DMS 273 (cell line): ENCODE results near the gene PLEKHA4.

ENCODE experiments used
- DNase-seq: peaks from one replicate; lab custom pipeline; 2025; ENCODE audit not compliant: unreplicated experiment; lab: John Stamatoyannopoulos, UW

Gene PLEKHA4

GRCh38 chr19:48833977-48834376, 34.4 kb downstream of the PLEKHA4 start:
- DNase-seq: no peak

DNA sequence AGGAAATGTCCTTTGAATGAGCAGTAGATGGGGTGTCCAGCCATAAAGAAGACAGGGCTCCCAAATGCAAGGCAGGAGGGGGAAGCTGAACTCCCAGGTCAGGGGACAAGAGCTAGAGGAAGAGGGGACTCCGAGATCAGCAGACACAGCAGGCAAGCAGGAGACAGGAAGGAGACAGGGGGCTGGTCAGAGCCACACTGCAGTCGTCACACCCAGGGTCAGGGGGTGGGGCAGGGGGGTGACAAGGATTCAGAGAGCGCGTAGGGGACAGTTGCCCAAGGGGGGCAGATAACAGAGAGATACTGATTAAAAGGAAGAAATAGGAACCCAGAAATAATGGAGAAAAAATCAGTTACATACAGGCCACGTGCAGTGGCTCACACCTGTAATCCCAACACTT, 35.4 kb downstream of the PLEKHA4 start:
- DNase-seq: no peak

DNA sequence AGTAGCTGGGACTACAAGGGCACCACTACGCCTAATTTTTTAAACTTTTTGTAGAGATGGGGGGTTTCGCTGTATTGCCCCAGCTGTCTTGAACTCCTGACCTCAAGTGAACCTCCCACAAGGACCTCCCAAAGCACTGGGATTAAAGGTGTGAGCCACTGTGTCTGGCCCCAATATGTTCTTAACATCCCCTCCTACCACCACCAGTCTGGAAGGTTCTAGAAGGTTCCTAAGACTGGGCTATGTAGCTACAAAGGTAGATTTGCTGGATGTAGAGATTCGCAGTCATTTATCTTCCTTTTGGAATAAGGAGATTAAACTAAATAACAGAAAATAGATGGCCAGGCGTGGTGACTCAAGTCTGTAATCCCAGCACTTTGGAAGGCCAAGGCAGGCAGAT, 37.5 kb downstream of the PLEKHA4 start:
- DNase-seq: no peak

DNA sequence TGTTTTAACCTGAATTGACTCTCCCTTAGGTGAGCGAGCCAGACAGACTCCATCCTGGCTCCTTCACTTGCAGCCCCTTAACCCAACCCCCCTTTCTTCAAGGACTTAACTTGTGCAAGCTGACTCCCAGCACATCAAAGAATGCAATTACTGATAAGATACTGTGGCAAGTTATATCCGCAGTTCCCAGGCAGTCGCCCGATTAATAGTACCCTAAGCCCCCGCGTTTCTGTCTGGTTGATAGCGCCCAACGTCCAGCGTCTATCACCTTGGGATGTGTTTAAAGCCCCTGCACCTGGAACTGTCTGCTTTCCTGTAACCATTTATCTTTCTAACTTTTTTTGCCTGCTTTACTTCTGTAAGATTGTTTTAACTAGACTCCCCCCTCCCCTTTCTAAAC, 38.3 kb downstream of the PLEKHA4 start:
- no peak for DNase-seq

DNA sequence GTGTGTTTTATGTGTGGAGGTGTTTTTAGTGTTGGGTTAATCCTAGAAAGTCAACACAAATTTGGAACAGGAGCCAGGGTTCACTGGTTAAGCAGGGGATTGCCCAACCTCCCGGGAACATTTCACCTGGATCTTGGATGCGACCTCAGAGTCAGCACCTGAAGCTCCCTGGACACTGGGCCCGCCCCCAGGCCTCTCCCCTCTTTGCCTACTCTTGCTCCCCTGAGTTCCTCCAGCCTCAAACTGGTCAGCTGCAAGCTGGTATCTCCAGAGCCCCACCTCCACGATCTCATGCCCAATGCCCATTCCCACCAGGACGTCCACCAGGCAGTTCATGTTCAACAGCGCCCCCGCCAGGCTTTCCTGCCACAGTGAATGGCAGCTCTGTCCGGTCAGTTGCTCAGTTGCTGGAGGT, 41.8 kb downstream of the PLEKHA4 start:
- DNase-seq: no peak

DNA sequence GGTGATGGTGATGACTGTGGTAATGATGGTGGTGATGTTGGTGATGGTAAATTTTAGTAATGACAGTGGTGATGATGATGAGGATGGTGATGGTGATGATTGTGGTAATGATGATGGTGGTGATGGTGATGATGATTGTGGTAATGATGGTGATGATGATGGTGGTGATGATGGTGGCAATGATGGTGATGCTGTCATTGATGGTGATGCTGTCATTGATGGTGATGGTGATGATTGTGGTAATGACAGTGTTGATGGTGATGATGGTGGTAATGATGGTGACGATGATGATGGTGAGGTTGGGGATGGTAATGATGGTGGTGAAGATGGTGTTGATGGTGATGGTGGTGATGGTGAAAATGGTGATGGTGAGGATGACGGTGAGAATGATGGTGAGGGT, 45.9 kb downstream of the PLEKHA4 start:
- no peak for DNase-seq

DNA sequence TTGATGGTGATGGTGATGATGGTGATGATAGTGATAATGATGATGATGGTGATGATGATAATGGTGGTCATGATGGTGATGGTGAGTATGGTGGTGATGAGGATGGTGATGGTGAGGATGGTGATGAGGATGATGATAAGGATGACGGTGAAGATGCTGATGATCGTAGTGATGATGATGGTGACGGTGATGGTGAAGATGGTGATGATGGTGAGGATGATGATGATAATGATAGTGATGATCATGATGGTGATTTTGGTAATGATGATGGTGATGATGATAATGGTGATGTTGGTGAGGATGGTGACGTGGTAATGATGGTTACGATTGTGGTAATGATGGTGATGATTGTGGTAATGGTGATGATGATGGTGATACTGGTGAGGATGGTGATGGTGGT, 46.8 kb downstream of the PLEKHA4 start:
- DNase-seq: no peak

- DNase-seq: peak; percentile 90
Measured at GRCh38 chr19:48819366-48819816, 49.0 kb downstream of the PLEKHA4 start.

- DNase-seq: no peak
Measured at GRCh38 chr19:48818234-48818820, 50.1 kb downstream of the PLEKHA4 start.

DNA sequence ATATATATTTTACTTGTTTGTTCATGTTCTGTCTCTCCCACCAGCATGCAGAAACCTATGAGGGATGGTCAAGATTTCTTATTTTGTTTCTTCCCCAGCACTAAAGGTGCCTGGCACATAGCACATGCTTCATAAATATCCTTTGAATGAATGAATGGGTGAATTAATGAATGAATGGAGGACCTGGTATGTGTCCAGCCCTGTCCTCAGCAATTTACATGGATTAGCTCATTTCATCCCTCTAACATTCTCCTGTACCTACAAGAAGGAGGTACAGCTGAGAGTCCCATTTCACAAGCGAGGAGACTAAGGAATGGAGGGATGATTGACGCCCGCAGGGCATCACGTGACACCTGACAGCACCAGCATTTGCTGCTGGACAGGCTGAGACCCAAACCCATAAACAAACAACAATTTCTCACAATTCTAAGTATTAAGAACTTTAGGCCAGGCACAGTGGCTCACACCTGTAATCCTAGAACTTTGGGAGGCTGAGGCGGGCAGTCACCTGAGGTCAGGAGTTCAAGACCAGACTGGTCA, 50.8 kb downstream of the PLEKHA4 start:
- DNase-seq: no peak

DNA sequence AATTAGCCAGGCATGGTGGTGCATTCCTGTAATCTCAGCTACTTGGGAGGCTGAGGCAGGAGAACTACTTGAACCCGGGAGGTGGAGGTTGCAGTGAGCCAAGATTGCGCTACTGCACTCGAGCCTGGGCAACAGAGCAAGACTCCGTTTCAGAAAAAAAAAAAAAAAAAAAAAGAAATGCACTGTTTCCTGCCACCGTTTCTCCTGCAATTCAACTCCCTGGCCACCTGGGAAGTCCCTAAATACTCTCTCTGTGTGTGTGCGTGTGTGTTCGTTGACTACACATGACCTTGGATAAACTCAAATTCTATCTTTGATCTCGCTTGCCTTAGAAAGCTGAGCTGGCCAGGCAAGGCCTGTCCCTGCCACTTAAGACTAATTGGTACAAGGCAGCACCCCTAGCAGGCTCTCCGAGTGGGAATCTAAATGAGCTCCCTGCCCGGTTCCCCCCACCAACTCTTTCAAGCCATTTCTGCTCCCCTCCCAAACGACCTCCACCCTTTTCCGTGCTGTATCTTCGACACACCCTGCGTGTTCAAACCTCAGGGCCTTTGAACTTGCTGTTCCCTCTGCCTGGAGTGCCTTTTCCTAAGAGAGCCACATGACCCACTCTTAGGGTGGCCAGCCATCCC, 52.4 kb downstream of the PLEKHA4 start:
- DNase-seq: peak; percentile 60

DNA sequence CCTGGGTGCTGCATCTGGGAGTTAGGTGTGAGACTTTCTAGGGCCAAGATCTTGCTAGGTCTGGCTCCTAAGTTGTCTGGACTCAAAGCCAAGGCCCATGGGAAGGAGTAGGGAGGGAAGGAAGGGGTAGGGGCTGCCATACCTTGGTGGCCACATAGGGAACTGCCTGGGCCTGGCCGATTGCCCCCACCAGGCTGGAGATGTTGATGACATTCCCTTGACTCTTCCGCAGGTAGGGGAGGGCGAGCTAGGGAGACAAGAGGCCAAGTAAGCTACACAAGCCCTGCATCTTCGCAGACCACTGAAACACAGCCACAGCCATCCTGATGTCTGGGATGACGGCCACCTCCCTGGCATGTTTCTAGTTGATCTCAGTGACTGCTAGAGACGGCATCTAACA, 53.5 kb downstream of the PLEKHA4 start:
- no peak for DNase-seq

DNA sequence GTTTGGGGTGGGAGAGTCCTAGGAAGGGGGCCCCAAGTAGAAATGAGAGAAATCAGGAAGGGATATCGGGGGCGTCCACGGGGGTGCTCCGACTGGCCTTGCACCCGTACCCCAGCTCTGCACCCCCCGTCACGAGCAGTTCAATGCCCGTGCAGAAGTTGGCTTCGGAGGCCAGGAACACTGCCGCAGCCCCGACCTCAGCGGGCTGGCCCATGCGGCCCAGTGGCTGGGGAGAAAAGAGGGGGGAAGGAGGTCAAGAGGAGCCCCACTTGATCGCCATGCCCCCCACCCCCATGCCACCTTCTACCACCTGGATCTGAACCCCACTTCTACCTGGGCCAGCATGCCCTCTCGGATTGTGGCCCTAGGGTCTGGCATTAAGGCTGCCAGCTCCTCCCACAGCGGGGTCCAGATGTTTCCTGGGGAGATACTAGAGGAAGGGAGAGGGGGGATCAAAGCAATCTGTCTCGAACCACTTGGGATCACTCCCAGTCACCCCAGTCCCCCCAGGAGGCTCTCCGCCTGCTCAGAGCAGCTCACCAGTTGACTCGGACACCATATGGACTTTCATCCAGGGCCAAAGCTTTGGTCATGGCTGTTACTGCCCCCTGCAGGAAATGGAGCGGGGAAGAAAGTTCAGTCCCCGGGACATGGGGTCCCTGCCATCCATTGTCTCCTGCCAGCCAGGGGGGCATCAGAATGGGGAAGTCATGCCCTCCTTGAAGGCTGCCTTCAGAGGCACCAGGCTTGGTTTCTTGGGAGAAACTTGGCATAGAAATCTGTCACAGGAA, 55.1 kb downstream of the PLEKHA4 start:
- DNase-seq: peak; percentile 42

- DNase-seq: peak; percentile 95
Measured at GRCh38 chr19:48812094-48812929, 56.1 kb downstream of the PLEKHA4 start.

DNA sequence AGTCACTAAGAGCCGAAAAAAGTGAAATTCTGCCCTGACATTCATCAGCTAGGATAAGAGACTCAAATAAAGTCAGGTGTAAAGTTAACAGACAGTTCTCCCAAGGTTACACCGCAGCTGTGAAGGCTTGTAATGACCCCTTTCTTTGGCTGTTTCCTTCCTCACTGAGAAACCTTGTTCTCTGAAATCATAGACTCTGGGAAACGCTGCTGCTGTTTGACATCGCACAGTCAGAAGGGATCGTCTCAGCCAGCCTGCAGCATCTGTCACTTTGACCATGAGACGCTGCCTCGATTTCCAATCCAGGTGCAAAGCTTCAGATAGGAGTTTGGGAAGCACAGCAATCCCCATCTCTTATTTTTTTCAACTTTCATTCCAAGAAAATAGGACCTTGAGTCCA, 58.3 kb downstream of the PLEKHA4 start:
- DNase-seq: peak; percentile 40

DNA sequence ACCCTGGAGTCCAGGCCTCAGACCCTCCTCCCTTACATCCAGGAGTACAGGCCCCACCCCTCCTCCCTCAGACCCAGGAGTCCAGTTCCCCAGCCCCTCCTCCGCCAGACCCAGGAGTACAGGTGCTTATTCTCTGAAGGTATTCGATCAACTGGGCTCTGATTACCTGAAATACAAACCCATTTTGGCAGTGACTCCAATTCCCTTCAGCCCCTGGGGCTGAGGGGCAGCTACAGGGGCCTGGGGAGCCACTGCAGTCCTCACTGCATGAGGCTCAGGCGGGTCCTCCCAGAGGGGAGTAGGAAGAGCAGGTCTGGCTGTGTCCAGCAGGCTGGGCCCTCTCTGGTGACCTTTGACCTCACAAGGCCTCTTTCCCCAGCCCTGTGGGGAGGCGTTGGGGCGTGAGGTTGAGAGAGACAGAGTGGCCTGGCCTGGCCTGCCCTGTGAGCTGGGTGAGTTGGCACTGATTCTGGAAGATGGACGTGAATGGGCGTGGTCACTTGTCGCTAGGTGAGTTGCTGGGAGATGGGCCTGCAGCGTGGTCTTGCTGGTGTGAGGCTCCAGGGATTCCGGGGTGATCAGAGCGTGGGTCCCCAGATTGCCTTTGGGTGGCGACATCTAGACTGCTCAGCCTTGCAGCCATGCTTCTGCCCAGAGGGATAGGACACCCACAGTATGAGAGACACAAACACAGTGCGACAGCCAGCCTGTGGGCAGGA, 60.7 kb downstream of the PLEKHA4 start:
- DNase-seq: no peak

DNA sequence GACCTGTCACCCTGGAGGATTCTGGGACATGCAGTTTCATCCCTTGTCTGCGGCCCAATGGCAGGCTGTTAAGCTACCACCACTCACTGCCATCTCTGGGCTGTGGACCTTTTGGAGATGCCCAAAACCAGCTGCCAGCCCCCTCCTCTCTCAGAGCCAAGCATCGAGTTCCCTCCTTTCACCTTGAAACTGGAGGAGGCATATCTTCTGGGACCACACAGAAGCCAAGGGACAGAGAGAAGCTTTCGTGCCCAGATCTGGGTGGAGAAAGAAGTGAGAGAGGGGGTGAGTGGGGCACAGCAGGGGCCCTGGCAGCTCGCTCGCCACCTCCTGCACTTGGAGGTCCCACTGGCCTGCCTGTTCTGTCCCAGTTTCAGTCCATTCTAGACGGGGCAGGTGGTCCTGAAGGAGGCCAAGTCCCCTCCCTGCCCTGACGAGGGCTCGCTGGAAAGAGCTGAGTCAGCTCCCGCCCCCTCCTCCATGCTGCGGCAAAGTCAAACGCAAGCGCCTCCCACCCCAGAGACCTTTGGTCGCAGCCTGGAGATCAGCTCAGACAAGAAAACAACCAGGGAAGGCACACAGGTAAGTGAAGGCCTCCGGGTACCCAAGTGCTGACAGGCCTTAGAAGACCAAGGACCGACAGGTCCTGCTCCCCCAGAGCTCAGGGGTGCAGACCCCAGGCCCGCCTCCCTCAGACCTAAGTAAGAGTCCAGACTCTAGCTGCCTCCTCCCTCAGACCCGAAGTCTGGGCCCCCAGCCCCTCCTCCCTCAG, 61.4 kb downstream of the PLEKHA4 start:
- no peak for DNase-seq

DNA sequence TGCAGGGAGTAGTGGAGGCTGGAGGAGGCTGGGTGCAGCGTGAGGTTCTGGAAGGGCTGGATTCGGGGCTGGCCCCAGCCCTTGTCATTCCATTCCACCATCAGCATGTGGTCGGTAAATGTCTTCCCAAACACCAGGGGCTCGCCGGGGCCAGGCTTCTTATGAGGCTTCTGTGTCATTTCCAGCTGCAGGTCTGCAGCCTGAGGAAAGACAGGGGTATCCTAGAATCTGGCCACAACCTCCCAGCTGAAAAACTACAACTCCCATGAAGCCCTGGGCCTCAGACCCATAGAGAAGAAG, 61.9 kb downstream of the PLEKHA4 start:
- DNase-seq: peak; percentile 73

GRCh38 chr19:48805452-48805851, 63.0 kb downstream of the PLEKHA4 start:
- DNase-seq: no peak

DNA sequence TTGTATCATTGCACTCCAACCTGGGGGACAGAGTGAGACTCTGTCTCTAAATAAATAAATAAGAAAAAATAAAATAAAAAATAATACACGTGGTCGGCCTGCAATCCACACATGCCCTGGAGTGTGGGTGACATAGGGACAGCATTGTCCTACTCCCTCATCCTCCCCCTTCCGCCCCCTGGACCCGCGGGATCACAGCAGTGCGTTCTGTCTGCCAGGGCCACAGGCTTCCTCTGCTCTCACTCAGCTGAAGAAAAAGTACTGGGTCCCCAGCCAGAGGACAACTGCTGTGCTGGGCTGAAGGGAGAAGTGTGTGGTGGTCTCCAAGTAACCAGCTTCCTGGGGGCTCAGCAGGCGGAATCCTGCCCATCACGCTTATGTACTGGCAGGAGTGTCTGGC, 63.9 kb downstream of the PLEKHA4 start:
- DNase-seq: no peak
